ENCODE results near the gene CAMTA1.

The CAMTA1 gene

GRCh38 chr1:6777813-6778212 is 7.4 kb upstream of the CAMTA1 start:
- DNase-seq, result no peak

GRCh38 chr1:6779089-6779805 is 6.0 kb upstream of the CAMTA1 start:
- DNase-seq, result no peak

- no peak for DNase-seq
Observed at GRCh38 chr1:6782151-6782550, 3.1 kb upstream of the CAMTA1 start.

GRCh38 chr1:6783221-6783620 is 2.0 kb upstream of the CAMTA1 start:
- DNase-seq, result no peak

GRCh38 chr1:6783936-6784559 is 1.2 kb upstream of the CAMTA1 start:
- no peak for DNase-seq

GRCh38 chr1:6784560-6785317 is 515 bp upstream of the CAMTA1 start:
- DNase-seq, result peak; percentile 99 to 100

GRCh38 chr1:6785728-6786505 is 663 bp downstream of the CAMTA1 start:
- peak; percentile 10 to 40 for DNase-seq

- no peak for DNase-seq
Observed at GRCh38 chr1:6788946-6789345, 3.7 kb downstream of the CAMTA1 start.

- DNase-seq, result no peak
Observed at GRCh38 chr1:6790146-6790545, 4.9 kb downstream of the CAMTA1 start.

GRCh38 chr1:6794164-6794563 is 8.9 kb downstream of the CAMTA1 start:
- no peak for DNase-seq

- no peak for DNase-seq
Observed at GRCh38 chr1:6795203-6795602, 9.9 kb downstream of the CAMTA1 start.

GRCh38 chr1:6795661-6796060 is 10.4 kb downstream of the CAMTA1 start:
- no peak for DNase-seq

- no peak for DNase-seq
Observed at GRCh38 chr1:6796095-6796494, 10.8 kb downstream of the CAMTA1 start.

GRCh38 chr1:6799499-6799898 is 14.2 kb downstream of the CAMTA1 start:
- DNase-seq, result no peak

GRCh38 chr1:6800745-6801144 is 15.5 kb downstream of the CAMTA1 start:
- no peak for DNase-seq

- DNase-seq, result no peak
Observed at GRCh38 chr1:6801199-6801598, 15.9 kb downstream of the CAMTA1 start.

- no peak for DNase-seq
Observed at GRCh38 chr1:6801966-6802365, 16.7 kb downstream of the CAMTA1 start.

GRCh38 chr1:6802454-6802853 is 17.2 kb downstream of the CAMTA1 start:
- no peak for DNase-seq

- no peak for DNase-seq
Observed at GRCh38 chr1:6802893-6803292, 17.6 kb downstream of the CAMTA1 start.

- no peak for DNase-seq
Observed at GRCh38 chr1:6803357-6803756, 18.1 kb downstream of the CAMTA1 start.

GRCh38 chr1:6805004-6805416 is 19.8 kb downstream of the CAMTA1 start:
- DNase-seq, result no peak

- DNase-seq, result no peak
Observed at GRCh38 chr1:6807782-6808181, 22.5 kb downstream of the CAMTA1 start.

GRCh38 chr1:6809461-6809860 is 24.2 kb downstream of the CAMTA1 start:
- no peak for DNase-seq
